Measurements from ENCODE around the gene CDKN2A. TPM values are rescaled to one million over a fixed set of nuclear protein-coding genes. Genes with fewer than 3 reads are reported as not detected.

CDKN2A gene
- total RNA-seq, 1 experiment from 2014 or later = 0.57 TPM

DNA sequence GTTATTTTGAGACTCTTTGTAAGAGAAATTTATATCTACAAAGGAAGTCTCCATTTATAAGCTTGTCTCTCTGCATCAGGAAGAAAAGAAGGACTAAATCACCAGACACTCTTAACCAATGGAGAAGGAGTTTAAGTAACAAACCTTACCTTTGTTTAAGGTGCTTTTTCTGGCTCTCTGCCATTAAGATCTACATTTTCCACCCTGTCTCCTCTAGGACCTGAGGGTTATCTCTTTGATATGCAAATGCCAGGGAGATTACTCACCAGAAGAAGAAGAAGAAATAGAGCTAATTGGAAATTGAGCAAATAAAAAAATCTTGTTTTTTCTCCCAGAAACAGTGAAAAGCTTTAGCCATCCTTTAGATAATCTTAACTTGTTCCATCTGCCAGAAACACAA is 60.9 kb downstream of the CDKN2A start:
- no peak for DNase-seq (ENCODE audit: low spot score)
- H3K27ac Mint-ChIP-seq = peak overlapping the region; percentile 72
- peaks cover 13% of the 10 kb centered on the region for H3K36me3 Mint-ChIP-seq
- H3K9me3 Mint-ChIP-seq = peaks cover 10% of the 10 kb centered on the region
- peaks cover 4% of the 10 kb centered on the region; the same call in 1 of the 2 replicates for H3K27me3 Mint-ChIP-seq (ENCODE audit: low read depth)
- ATAC-seq = peak; percentile 80
- ChIA-PET POLR2A (no interaction called here), CTCF (interaction anchor here (0.8 to 1.8 kb wide), 5 partner anchors 28 to 311 kb away, joined by 3 to 7 read pairs (median 4); partner anchors contain the start of gene CDKN2B)
- H3K4me1 Mint-ChIP-seq = peaks cover 46% of the 10 kb centered on the region
- no peak overlapping the region for H3K4me3 Mint-ChIP-seq
- TF ChIP-seq JUN (CRISPR knock-in tag; IDR thresholded peaks at IDR 0.05) = no peak
- no peak for TF ChIP-seq SMAD4 (CRISPR knock-in tag; IDR thresholded peaks at IDR 0.05)
- TF ChIP-seq FOXJ3 (CRISPR knock-in tag; IDR thresholded peaks at IDR 0.05; ENCODE audit: borderline replicate concordance) = no peak
- no peak for TF ChIP-seq ETV6 (CRISPR knock-in tag; IDR thresholded peaks at IDR 0.05)
- TF ChIP-seq, protein P1, sequence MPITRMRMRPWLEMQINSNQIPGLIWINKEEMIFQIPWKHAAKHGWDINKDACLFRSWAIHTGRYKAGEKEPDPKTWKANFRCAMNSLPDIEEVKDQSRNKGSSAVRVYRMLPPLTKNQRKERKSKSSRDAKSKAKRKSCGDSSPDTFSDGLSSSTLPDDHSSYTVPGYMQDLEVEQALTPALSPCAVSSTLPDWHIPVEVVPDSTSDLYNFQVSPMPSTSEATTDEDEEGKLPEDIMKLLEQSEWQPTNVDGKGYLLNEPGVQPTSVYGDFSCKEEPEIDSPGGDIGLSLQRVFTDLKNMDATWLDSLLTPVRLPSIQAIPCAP (CRISPR knock-in tag; IDR thresholded peaks at IDR 0.05) = no peak
- TF ChIP-seq, protein P2, sequence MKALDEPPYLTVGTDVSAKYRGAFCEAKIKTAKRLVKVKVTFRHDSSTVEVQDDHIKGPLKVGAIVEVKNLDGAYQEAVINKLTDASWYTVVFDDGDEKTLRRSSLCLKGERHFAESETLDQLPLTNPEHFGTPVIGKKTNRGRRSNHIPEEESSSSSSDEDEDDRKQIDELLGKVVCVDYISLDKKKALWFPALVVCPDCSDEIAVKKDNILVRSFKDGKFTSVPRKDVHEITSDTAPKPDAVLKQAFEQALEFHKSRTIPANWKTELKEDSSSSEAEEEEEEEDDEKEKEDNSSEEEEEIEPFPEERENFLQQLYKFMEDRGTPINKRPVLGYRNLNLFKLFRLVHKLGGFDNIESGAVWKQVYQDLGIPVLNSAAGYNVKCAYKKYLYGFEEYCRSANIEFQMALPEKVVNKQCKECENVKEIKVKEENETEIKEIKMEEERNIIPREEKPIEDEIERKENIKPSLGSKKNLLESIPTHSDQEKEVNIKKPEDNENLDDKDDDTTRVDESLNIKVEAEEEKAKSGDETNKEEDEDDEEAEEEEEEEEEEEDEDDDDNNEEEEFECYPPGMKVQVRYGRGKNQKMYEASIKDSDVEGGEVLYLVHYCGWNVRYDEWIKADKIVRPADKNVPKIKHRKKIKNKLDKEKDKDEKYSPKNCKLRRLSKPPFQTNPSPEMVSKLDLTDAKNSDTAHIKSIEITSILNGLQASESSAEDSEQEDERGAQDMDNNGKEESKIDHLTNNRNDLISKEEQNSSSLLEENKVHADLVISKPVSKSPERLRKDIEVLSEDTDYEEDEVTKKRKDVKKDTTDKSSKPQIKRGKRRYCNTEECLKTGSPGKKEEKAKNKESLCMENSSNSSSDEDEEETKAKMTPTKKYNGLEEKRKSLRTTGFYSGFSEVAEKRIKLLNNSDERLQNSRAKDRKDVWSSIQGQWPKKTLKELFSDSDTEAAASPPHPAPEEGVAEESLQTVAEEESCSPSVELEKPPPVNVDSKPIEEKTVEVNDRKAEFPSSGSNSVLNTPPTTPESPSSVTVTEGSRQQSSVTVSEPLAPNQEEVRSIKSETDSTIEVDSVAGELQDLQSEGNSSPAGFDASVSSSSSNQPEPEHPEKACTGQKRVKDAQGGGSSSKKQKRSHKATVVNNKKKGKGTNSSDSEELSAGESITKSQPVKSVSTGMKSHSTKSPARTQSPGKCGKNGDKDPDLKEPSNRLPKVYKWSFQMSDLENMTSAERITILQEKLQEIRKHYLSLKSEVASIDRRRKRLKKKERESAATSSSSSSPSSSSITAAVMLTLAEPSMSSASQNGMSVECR (CRISPR knock-in tag; IDR thresholded peaks at IDR 0.05; ENCODE audit: borderline replicate concordance) = no peak
- no peak for TF ChIP-seq FOXK1 (CRISPR knock-in tag; IDR thresholded peaks at IDR 0.05)
- no peak for TF ChIP-seq NR2C2 (CRISPR knock-in tag; IDR thresholded peaks at IDR 0.05)
- TF ChIP-seq SOX15 (CRISPR knock-in tag; IDR thresholded peaks at IDR 0.05) = no peak
- TF ChIP-seq, protein P3, sequence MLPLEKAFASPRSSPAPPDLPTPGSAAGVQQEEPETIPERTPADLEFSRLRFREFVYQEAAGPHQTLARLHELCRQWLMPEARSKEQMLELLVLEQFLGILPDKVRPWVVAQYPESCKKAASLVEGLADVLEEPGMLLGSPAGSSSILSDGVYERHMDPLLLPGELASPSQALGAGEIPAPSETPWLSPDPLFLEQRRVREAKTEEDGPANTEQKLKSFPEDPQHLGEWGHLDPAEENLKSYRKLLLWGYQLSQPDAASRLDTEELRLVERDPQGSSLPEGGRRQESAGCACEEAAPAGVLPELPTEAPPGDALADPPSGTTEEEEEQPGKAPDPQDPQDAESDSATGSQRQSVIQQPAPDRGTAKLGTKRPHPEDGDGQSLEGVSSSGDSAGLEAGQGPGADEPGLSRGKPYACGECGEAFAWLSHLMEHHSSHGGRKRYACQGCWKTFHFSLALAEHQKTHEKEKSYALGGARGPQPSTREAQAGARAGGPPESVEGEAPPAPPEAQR (CRISPR knock-in tag; IDR thresholded peaks at IDR 0.05) = no peak
- TF ChIP-seq, protein P4, sequence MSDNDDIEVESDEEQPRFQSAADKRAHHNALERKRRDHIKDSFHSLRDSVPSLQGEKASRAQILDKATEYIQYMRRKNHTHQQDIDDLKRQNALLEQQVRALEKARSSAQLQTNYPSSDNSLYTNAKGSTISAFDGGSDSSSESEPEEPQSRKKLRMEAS (CRISPR knock-in tag; IDR thresholded peaks at IDR 0.05) = no peak
- no peak for TF ChIP-seq NR1H2 (CRISPR knock-in tag; IDR thresholded peaks at IDR 0.05)
- TF ChIP-seq, protein P5, sequence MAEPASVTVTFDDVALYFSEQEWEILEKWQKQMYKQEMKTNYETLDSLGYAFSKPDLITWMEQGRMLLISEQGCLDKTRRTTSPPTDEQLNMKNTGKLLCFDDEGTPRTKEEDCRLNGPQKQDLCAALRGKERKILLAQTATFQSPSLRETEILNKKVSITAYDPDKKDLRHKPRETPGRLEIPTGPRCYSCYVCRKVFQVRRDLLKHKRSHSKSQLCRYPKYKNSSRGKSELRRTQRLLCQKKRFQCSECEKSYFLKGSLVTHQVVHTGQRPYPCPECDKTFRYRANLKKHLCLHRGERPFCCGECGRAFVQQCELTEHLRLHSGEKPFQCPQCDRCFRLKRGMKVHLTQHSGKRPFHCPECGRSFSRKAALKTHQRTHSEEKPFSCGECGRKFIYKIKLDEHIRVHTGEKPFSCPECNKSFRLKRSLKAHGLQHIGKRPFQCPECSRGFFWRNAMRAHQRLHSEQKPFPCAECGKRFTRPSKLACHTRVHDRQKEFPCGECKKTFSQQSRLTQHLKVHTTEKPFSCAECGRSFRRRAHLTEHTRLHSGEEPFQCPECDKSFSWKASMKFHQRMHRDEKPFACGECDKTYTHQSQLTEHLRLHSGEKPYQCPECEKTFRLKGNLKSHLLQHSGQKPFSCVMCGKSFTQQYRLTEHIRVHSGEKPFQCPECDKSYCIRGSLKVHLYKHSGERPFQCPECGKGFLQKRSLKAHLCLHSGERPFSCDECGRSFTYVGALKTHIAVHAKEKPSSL (CRISPR knock-in tag; conservative IDR thresholded peaks at IDR 0.05) = no peak
- TF ChIP-seq TCF7 (CRISPR knock-in tag; IDR thresholded peaks at IDR 0.05; ENCODE audit: low read depth) = no peak
- no peak for TF ChIP-seq ZNF219 (CRISPR knock-in tag; IDR thresholded peaks at IDR 0.05; ENCODE audit: borderline replicate concordance)
- TF ChIP-seq CREM (CRISPR knock-in tag; IDR thresholded peaks at IDR 0.05) = no peak
- no peak for TF ChIP-seq CBFB (CRISPR knock-in tag; IDR thresholded peaks at IDR 0.05; ENCODE audit: low read depth)
- TF ChIP-seq, protein P6, sequence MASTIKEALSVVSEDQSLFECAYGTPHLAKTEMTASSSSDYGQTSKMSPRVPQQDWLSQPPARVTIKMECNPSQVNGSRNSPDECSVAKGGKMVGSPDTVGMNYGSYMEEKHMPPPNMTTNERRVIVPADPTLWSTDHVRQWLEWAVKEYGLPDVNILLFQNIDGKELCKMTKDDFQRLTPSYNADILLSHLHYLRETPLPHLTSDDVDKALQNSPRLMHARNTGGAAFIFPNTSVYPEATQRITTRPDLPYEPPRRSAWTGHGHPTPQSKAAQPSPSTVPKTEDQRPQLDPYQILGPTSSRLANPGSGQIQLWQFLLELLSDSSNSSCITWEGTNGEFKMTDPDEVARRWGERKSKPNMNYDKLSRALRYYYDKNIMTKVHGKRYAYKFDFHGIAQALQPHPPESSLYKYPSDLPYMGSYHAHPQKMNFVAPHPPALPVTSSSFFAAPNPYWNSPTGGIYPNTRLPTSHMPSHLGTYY (CRISPR knock-in tag; IDR thresholded peaks at IDR 0.05) = no peak

Data from WTC11 (cell line).